OCI-LY1 (cell line): ENCODE data around the gene TRAK1.
A peak's percentile ranks its signal among the peaks of the same experiment; 100 is the strongest.

Experiments
- H2AFZ ChIP-seq: fragments of 200-600 bp; sonication (generic), shearing (Covaris generic); 2 replicates; pipeline ENCODE4 v1.6.0; 2014; ENCODE audit warnings: antibody characterized with exemption, mild to moderate bottlenecking, low read length
- H3F3A ChIP-seq: fragments of 200-600 bp; sonication (generic), shearing (Covaris generic); 2 replicates; pipeline ENCODE4 v1.6.0; 2014; ENCODE audit warnings: mild to moderate bottlenecking, antibody characterized with exemption, low read length, moderate library complexity; ENCODE audit not compliant: insufficient read depth
- H3K27ac ChIP-seq: fragments of 200-600 bp; sonication (generic); 2 replicates; pipeline ENCODE4 v1.5.1; 2014; ENCODE audit warnings: low read length, mixed run types, mild to moderate bottlenecking, low read depth; ENCODE audit not compliant: poor library complexity, severe bottlenecking
- H3K27me3 ChIP-seq: fragments of 200-600 bp; sonication (generic); 2 replicates; pipeline ENCODE4 v1.6.0; 2014; ENCODE audit warnings: antibody characterized with exemption, mild to moderate bottlenecking, low read length, moderate library complexity; ENCODE audit not compliant: insufficient read depth
- H3K36me3 ChIP-seq: fragments of 200-600 bp; sonication (generic); 2 replicates; pipeline ENCODE4 v1.6.1; 2014; ENCODE audit warnings: mild to moderate bottlenecking, antibody characterized with exemption, low read length, moderate library complexity, mixed read lengths; ENCODE audit not compliant: insufficient read depth
- H3K4me1 ChIP-seq: fragments of 200-600 bp; sonication (generic); 2 replicates; pipeline ENCODE4 v1.5.1; 2014; ENCODE audit warnings: mild to moderate bottlenecking, low read length, moderate library complexity; ENCODE audit not compliant: insufficient read depth, severe bottlenecking
- H3K4me2 ChIP-seq: fragments of 200-600 bp; sonication (generic), shearing (Covaris generic); 2 replicates; pipeline ENCODE4 v1.6.1; 2014; ENCODE audit warnings: low read length
- H3K4me3 ChIP-seq: fragments of 200-600 bp; sonication (generic); 2 replicates; pipeline ENCODE4 v1.5.1; 2014; ENCODE audit warnings: low read length, low read depth, mild to moderate bottlenecking, mixed read lengths; ENCODE audit not compliant: poor library complexity, severe bottlenecking
- H3K79me2 ChIP-seq: fragments of 200-600 bp; shearing (Covaris generic); 2 replicates; pipeline ENCODE4 v1.6.1; 2016; ENCODE audit warnings: mixed run types, low read length, mixed read lengths; ENCODE audit not compliant: insufficient read depth
- H3K9ac ChIP-seq: fragments of 200-600 bp; sonication (generic), shearing (Covaris generic); 2 replicates; pipeline ENCODE4 v1.6.1; 2014; ENCODE audit warnings: mild to moderate bottlenecking, low read length, mixed read lengths
- H3K9me2 ChIP-seq: fragments of 200-600 bp; sonication (generic), shearing (Covaris generic); 2 replicates; pipeline ENCODE4 v1.6.1; 2014; ENCODE audit warnings: low read depth, mild to moderate bottlenecking, low read length, mixed read lengths
- H3K9me3 ChIP-seq: fragments of 200-600 bp; shearing (Covaris generic); 2 replicates; pipeline ENCODE4 v1.6.1; 2014; ENCODE audit warnings: low read length, mixed read lengths
- H4K20me1 ChIP-seq: fragments of 200-600 bp; sonication (generic), shearing (Covaris generic); 2 replicates; pipeline ENCODE4 v1.6.0; 2016; ENCODE audit warnings: mild to moderate bottlenecking, low read length; ENCODE audit not compliant: insufficient read depth
- CTCF ChIP-seq: fragments of 200-600 bp; sonication (generic), shearing (Covaris generic); IDR thresholded peaks from 2 replicates; pipeline ENCODE4 v1.5.1; 2017; ENCODE audit warnings: mild to moderate bottlenecking, antibody characterized with exemption, low read length, moderate library complexity, mixed read lengths
- EZH2 ChIP-seq: fragments of 200-600 bp; sonication (generic), shearing (Covaris generic); IDR thresholded peaks from 2 replicates; pipeline ENCODE4 v1.8.0; 2017; ENCODE audit warnings: borderline replicate concordance, mixed run types, mild to moderate bottlenecking, antibody characterized with exemption, low read length, moderate library complexity, mixed read lengths

TRAK1 gene

GRCh38 chr3:42236611-42237010, 145.5 kb downstream of the TRAK1 start:
- TF ChIP-seq CTCF: no peak
- no peak for TF ChIP-seq EZH2
- H3K4me3 ChIP-seq: no peak overlapping the region
- H2AFZ ChIP-seq: no peak overlapping the region
- peaks cover 3% of the 10 kb centered on the region; the same call in 1 of the 2 replicates for H3K9me3 ChIP-seq
- no peak overlapping the region for H3K9ac ChIP-seq
- H3K79me2 ChIP-seq: no peaks in the 10 kb centered on the region
- H4K20me1 ChIP-seq: no peaks in the 10 kb centered on the region
- H3K4me1 ChIP-seq: no peaks in the 10 kb centered on the region
- no peaks in the 10 kb centered on the region for H3F3A ChIP-seq
- no peaks in the 10 kb centered on the region for H3K36me3 ChIP-seq
- no peaks in the 10 kb centered on the region for H3K9me2 ChIP-seq
- no peak overlapping the region for H3K27ac ChIP-seq
- no peak overlapping the region for H3K4me2 ChIP-seq
- no peaks in the 10 kb centered on the region for H3K27me3 ChIP-seq

GRCh38 chr3:42246091-42246490, 154.9 kb downstream of the TRAK1 start:
- Histone ChIP-seq H4K20me1 (no peaks in the 10 kb centered on the region), H3K27ac (no peak overlapping the region), H3K79me2 (no peaks in the 10 kb centered on the region), H3K4me1 (no peaks in the 10 kb centered on the region), H2AFZ (no peak overlapping the region), H3K27me3 (no peaks in the 10 kb centered on the region), H3F3A (no peaks in the 10 kb centered on the region), H3K9me2 (no peaks in the 10 kb centered on the region), H3K9me3 (no peaks in the 10 kb centered on the region), H3K4me2 (no peak overlapping the region), H3K4me3 (no peak overlapping the region), H3K36me3 (no peaks in the 10 kb centered on the region), H3K9ac (no peak overlapping the region)
- TF ChIP-seq EZH2 (no peak), CTCF (no peak)

- no peaks in the 10 kb centered on the region for H3K9me3 ChIP-seq
- H2AFZ ChIP-seq: no peak overlapping the region
- H3F3A ChIP-seq: no peaks in the 10 kb centered on the region
- H4K20me1 ChIP-seq: no peaks in the 10 kb centered on the region
- no peak overlapping the region for H3K27ac ChIP-seq
- H3K9ac ChIP-seq: no peak overlapping the region
- TF ChIP-seq EZH2: no peak
- TF ChIP-seq CTCF: peak; percentile 91
- no peak overlapping the region for H3K4me3 ChIP-seq
- no peaks in the 10 kb centered on the region for H3K36me3 ChIP-seq
- no peaks in the 10 kb centered on the region for H3K9me2 ChIP-seq
- H3K4me1 ChIP-seq: no peaks in the 10 kb centered on the region
- H3K27me3 ChIP-seq: no peaks in the 10 kb centered on the region
- no peak overlapping the region for H3K4me2 ChIP-seq
- H3K79me2 ChIP-seq: no peaks in the 10 kb centered on the region
Measured at GRCh38 chr3:42247576-42248027, 156.4 kb downstream of the TRAK1 start.
